ENCODE results near the gene POLR2E.

Gene POLR2E

GRCh38 chr19:1113986-1114483, 18.9 kb upstream of the POLR2E start:
- peaks cover 80% of the 10 kb centered on the region for H3K36me3 ChIP-seq (ENCODE audit: low read depth)
- no peaks in the 10 kb centered on the region for H3K27me3 ChIP-seq (ENCODE audit: insufficient read depth, poor library complexity, severe bottlenecking)
- DNase-seq (ENCODE audit: low spot score) (no peak), ATAC-seq (ENCODE audit: low read depth) (no peak)
- H3K27ac ChIP-seq (ENCODE audit: poor library complexity, severe bottlenecking): no peak overlapping the region
- H3K9me3 ChIP-seq (ENCODE audit: severe bottlenecking): no peaks in the 10 kb centered on the region
- no peak for TF ChIP-seq CTCF (IDR thresholded peaks at IDR 0.05; ENCODE audit: poor library complexity, severe bottlenecking)
- no peaks in the 10 kb centered on the region for H3K4me1 ChIP-seq (ENCODE audit: insufficient read depth, poor library complexity, severe bottlenecking)
- H3K4me3 ChIP-seq (ENCODE audit: severe bottlenecking): no peak overlapping the region

GRCh38 chr19:1113030-1113985, 18.1 kb upstream of the POLR2E start:
- DNase-seq (ENCODE audit: low spot score): peak; percentile 90
- H3K27me3 ChIP-seq (ENCODE audit: insufficient read depth, poor library complexity, severe bottlenecking): no peaks in the 10 kb centered on the region
- no peak overlapping the region for H3K4me3 ChIP-seq (ENCODE audit: severe bottlenecking)
- peaks cover 77% of the 10 kb centered on the region for H3K36me3 ChIP-seq (ENCODE audit: low read depth)
- no peak overlapping the region for H3K27ac ChIP-seq (ENCODE audit: poor library complexity, severe bottlenecking)
- no peaks in the 10 kb centered on the region for H3K4me1 ChIP-seq (ENCODE audit: insufficient read depth, poor library complexity, severe bottlenecking)
- peak; percentile 56 for ATAC-seq (ENCODE audit: low read depth)
- H3K9me3 ChIP-seq (ENCODE audit: severe bottlenecking): no peaks in the 10 kb centered on the region
- TF ChIP-seq CTCF (IDR thresholded peaks at IDR 0.05; ENCODE audit: poor library complexity, severe bottlenecking): peak; percentile 83

- no peaks in the 10 kb centered on the region for H3K27me3 ChIP-seq (ENCODE audit: insufficient read depth, poor library complexity, severe bottlenecking)
- H3K9me3 ChIP-seq (ENCODE audit: severe bottlenecking): no peaks in the 10 kb centered on the region
- H3K4me3 ChIP-seq (ENCODE audit: severe bottlenecking): no peak overlapping the region
- no peak overlapping the region for H3K27ac ChIP-seq (ENCODE audit: poor library complexity, severe bottlenecking)
- no peak for DNase-seq (ENCODE audit: low spot score)
- no peaks in the 10 kb centered on the region for H3K4me1 ChIP-seq (ENCODE audit: insufficient read depth, poor library complexity, severe bottlenecking)
- H3K36me3 ChIP-seq (ENCODE audit: low read depth): peaks cover 73% of the 10 kb centered on the region
- TF ChIP-seq CTCF (IDR thresholded peaks at IDR 0.05; ENCODE audit: poor library complexity, severe bottlenecking): no peak
- ATAC-seq (ENCODE audit: low read depth): no peak
Measured at GRCh38 chr19:1112268-1113029, 17.3 kb upstream of the POLR2E start.

- TF ChIP-seq CTCF (IDR thresholded peaks at IDR 0.05; ENCODE audit: poor library complexity, severe bottlenecking): no peak
- peaks cover 73% of the 10 kb centered on the region for H3K36me3 ChIP-seq (ENCODE audit: low read depth)
Measured at GRCh38 chr19:1111641-1112267, 16.6 kb upstream of the POLR2E start.

More at GRCh38 chr19:1111641-1112267, 16.6 kb upstream of the POLR2E start:
- ATAC-seq (ENCODE audit: low read depth): no peak
- DNase-seq (ENCODE audit: low spot score): no peak
- no peaks in the 10 kb centered on the region for H3K27me3 ChIP-seq (ENCODE audit: insufficient read depth, poor library complexity, severe bottlenecking)
- H3K9me3 ChIP-seq (ENCODE audit: severe bottlenecking): no peaks in the 10 kb centered on the region
- no peak overlapping the region for H3K4me3 ChIP-seq (ENCODE audit: severe bottlenecking)
- no peak overlapping the region for H3K27ac ChIP-seq (ENCODE audit: poor library complexity, severe bottlenecking)
- H3K4me1 ChIP-seq (ENCODE audit: insufficient read depth, poor library complexity, severe bottlenecking): no peaks in the 10 kb centered on the region
